Endothelial cell of umbilical vein (primary cell): ENCODE data around the gene KAZN.

Source experiments
- CTCF ChIP-seq, 2 donors: IDR thresholded peaks; 1 replicate in 1 of 2; 2 replicates in 1 of 2; pipeline ENCODE4 v1.5.1; 2011; ENCODE audit warnings: low read length in 2 of 2, mild to moderate bottlenecking in 2 of 2, moderate library complexity in 2 of 2, control low read depth in 1 of 2, inconsistent platforms in 1 of 2, low read depth in 1 of 2; ENCODE audit not compliant: insufficient read depth in 1 of 2; ENCODE audit errors: extremely low read depth in 1 of 2
- EZH2 ChIP-seq: IDR thresholded peaks from 2 replicates; pipeline ENCODE4 v1.6.1; 2012; ENCODE audit warnings: borderline replicate concordance, low read depth, mild to moderate bottlenecking, moderate library complexity, low read length, inconsistent platforms; ENCODE audit not compliant: severe bottlenecking
- POLR2A ChIP-seq: IDR thresholded peaks from 2 replicates; pipeline ENCODE4 v1.6.1; 2012; ENCODE audit warnings: low read depth, mild to moderate bottlenecking, control low read depth, low read length
- POLR2AphosphoS5 ChIP-seq: IDR thresholded peaks from 2 replicates; pipeline ENCODE4 v1.6.1; 2012; ENCODE audit warnings: low read depth, mild to moderate bottlenecking, control low read depth, low read length, moderate library complexity; ENCODE audit not compliant: insufficient read depth

GRCh38 chr1:15004396-15004795 lies 405.9 kb downstream of the KAZN start:
- TF ChIP-seq POLR2A (no peak), CTCF (IDR thresholded peaks at IDR 0.05; ENCODE audit: extremely low read depth in 1 of 2, insufficient read depth in 1 of 2, low read depth in 1 of 2, low read length in 2 of 2) (no peak), EZH2 (no peak), POLR2AphosphoS5 (no peak)
